ENCODE data around the gene FREY1. TPM values are rescaled to one million over a fixed set of nuclear protein-coding genes. Genes with fewer than 3 reads are reported as not detected.

FREY1 gene
- total and polyA plus RNA-seq, 2 of the 13 experiments (the other 11 are each of a cell fraction or from before 2014, with no cell fraction given): 0.44 to 0.73 TPM

- TF ChIP-seq, protein P1, sequence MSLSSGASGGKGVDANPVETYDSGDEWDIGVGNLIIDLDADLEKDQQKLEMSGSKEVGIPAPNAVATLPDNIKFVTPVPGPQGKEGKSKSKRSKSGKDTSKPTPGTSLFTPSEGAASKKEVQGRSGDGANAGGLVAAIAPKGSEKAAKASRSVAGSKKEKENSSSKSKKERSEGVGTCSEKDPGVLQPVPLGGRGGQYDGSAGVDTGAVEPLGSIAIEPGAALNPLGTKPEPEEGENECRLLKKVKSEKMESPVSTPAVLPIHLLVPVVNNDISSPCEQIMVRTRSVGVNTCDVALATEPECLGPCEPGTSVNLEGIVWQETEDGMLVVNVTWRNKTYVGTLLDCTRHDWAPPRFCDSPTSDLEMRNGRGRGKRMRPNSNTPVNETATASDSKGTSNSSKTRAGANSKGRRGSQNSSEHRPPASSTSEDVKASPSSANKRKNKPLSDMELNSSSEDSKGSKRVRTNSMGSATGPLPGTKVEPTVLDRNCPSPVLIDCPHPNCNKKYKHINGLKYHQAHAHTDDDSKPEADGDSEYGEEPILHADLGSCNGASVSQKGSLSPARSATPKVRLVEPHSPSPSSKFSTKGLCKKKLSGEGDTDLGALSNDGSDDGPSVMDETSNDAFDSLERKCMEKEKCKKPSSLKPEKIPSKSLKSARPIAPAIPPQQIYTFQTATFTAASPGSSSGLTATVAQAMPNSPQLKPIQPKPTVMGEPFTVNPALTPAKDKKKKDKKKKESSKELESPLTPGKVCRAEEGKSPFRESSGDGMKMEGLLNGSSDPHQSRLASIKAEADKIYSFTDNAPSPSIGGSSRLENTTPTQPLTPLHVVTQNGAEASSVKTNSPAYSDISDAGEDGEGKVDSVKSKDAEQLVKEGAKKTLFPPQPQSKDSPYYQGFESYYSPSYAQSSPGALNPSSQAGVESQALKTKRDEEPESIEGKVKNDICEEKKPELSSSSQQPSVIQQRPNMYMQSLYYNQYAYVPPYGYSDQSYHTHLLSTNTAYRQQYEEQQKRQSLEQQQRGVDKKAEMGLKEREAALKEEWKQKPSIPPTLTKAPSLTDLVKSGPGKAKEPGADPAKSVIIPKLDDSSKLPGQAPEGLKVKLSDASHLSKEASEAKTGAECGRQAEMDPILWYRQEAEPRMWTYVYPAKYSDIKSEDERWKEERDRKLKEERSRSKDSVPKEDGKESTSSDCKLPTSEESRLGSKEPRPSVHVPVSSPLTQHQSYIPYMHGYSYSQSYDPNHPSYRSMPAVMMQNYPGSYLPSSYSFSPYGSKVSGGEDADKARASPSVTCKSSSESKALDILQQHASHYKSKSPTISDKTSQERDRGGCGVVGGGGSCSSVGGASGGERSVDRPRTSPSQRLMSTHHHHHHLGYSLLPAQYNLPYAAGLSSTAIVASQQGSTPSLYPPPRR (CRISPR knock-in tag; IDR thresholded peaks at IDR 0.05; ENCODE audit: borderline replicate concordance): peak; percentile 53; the same call in 1 of the 2 replicates
- no peak for TF ChIP-seq ZHX2 (IDR thresholded peaks at IDR 0.05; ENCODE audit: low read depth)
- TF ChIP-seq ZHX2 (CRISPR knock-in tag; IDR thresholded peaks at IDR 0.05; ENCODE audit: borderline replicate concordance): no peak
- TF ChIP-seq IKZF4 (CRISPR knock-in tag; IDR thresholded peaks at IDR 0.05; ENCODE audit: borderline replicate concordance, low read depth, not compliant biosample characterization): no peak
- TF ChIP-seq ZNF7 (CRISPR knock-in tag; IDR thresholded peaks at IDR 0.05): no peak
- TF ChIP-seq GTF3A (CRISPR knock-in tag; conservative IDR thresholded peaks at IDR 0.05): peak; percentile 83; the same call in 1 of the 2 replicates
- peak; percentile 74 for TF ChIP-seq NR2F6 (IDR thresholded peaks at IDR 0.05)
- TF ChIP-seq NR2F6 (CRISPR knock-in tag; IDR thresholded peaks at IDR 0.05): peak; percentile 68
- peak; percentile 72 for TF ChIP-seq ARNTL (CRISPR knock-in tag; IDR thresholded peaks at IDR 0.05)
- TF ChIP-seq GABPB1 (CRISPR knock-in tag; IDR thresholded peaks at IDR 0.05): peak; percentile 98
- TF ChIP-seq, protein P2, sequence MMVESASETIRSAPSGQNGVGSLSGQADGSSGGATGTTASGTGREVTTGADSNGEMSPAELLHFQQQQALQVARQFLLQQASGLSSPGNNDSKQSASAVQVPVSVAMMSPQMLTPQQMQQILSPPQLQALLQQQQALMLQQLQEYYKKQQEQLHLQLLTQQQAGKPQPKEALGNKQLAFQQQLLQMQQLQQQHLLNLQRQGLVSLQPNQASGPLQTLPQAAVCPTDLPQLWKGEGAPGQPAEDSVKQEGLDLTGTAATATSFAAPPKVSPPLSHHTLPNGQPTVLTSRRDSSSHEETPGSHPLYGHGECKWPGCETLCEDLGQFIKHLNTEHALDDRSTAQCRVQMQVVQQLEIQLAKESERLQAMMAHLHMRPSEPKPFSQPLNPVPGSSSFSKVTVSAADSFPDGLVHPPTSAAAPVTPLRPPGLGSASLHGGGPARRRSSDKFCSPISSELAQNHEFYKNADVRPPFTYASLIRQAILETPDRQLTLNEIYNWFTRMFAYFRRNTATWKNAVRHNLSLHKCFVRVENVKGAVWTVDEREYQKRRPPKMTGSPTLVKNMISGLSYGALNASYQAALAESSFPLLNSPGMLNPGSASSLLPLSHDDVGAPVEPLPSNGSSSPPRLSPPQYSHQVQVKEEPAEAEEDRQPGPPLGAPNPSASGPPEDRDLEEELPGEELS (CRISPR knock-in tag; IDR thresholded peaks at IDR 0.05): peak; percentile 14; the same call in 1 of the 2 replicates
- no peak for TF ChIP-seq NFE2 (CRISPR knock-in tag; IDR thresholded peaks at IDR 0.05)
- TF ChIP-seq GFI1 (CRISPR knock-in tag; IDR thresholded peaks at IDR 0.05; ENCODE audit: borderline replicate concordance): no peak
- TF ChIP-seq ZSCAN31 (CRISPR knock-in tag; IDR thresholded peaks at IDR 0.05; ENCODE audit: low read depth): peak; percentile 85
- peak; percentile 100 for TF ChIP-seq ZNF572 (CRISPR knock-in tag; IDR thresholded peaks at IDR 0.05)
Measured at GRCh38 chr11:45917623-45918330, 10.7 kb upstream of the FREY1 start, which contains the start of gene PEX16 (continued).
